ENCODE measurements around the gene RRBP1. TPM values are rescaled to one million over a fixed set of nuclear protein-coding genes. Genes with fewer than 3 reads are reported as not detected.

The RRBP1 gene
- total and polyA plus RNA-seq, 2 experiments from 2014 or later, result 193 to 242 TPM

GRCh38 chr20:17678295-17678694, 3.7 kb downstream of the RRBP1 start:
- no peaks in the 10 kb centered on the region for H3K9me2 ChIP-seq (replicated peaks; ENCODE audit: insufficient read depth)
- H4K20me1 ChIP-seq (ENCODE audit: insufficient read depth, poor library complexity, severe bottlenecking), result peaks cover 77% of the 10 kb centered on the region
- no peak for TF ChIP-seq CTCF (IDR thresholded peaks at IDR 0.05; ENCODE audit: poor library complexity)
- 71% methylated on average over 2 of the region's 2 CpGs for WGBS (ENCODE audit: low lambda C conversion rate, missing lambda C conversion rate)
- H3K4me3 ChIP-seq, result no peak overlapping the region
- H3K4me2 ChIP-seq, result peak overlapping the region; percentile 82
- H3K36me3 ChIP-seq (replicated peaks; ENCODE audit: insufficient read depth, low read depth), result no peaks in the 10 kb centered on the region
- H3K27me3 ChIP-seq, result no peaks in the 10 kb centered on the region
- H3K79me2 ChIP-seq, result peaks cover 78% of the 10 kb centered on the region
- H2AFZ ChIP-seq, result no peak overlapping the region
- DNase-seq (ENCODE audit: low spot score), result no peak
- H3K27ac ChIP-seq, result peak overlapping the region; percentile 99
- H3K4me1 ChIP-seq (ENCODE audit: insufficient read depth), result peaks cover 49% of the 10 kb centered on the region
- H3K9me3 ChIP-seq (ENCODE audit: low read depth), result no peaks in the 10 kb centered on the region

GRCh38 chr20:17676942-17677341, 5.1 kb downstream of the RRBP1 start:
- Histone ChIP-seq H3K27ac (peak overlapping the region; percentile 26), H2AFZ (no peak overlapping the region), H3K9me2 (replicated peaks; ENCODE audit: insufficient read depth) (no peaks in the 10 kb centered on the region), H4K20me1 (ENCODE audit: insufficient read depth, poor library complexity, severe bottlenecking) (peaks cover 90% of the 10 kb centered on the region), H3K27me3 (no peaks in the 10 kb centered on the region), H3K9me3 (ENCODE audit: low read depth) (no peaks in the 10 kb centered on the region), H3K4me2 (no peak overlapping the region), H3K36me3 (replicated peaks; ENCODE audit: insufficient read depth, low read depth) (no peaks in the 10 kb centered on the region), H3K4me1 (ENCODE audit: insufficient read depth) (peaks cover 43% of the 10 kb centered on the region), H3K79me2 (peaks cover 92% of the 10 kb centered on the region), H3K4me3 (no peak overlapping the region)
- 86% methylated on average over 2 of the region's 2 CpGs for WGBS (ENCODE audit: low lambda C conversion rate, missing lambda C conversion rate)
- TF ChIP-seq EZH2 (IDR thresholded peaks at IDR 0.05; ENCODE audit: borderline replicate concordance), result no peak
- TF ChIP-seq CTCF (IDR thresholded peaks at IDR 0.05; ENCODE audit: poor library complexity), result no peak
- no peak for TF ChIP-seq EZH2phosphoT487 (IDR thresholded peaks at IDR 0.05; ENCODE audit: low read depth, severe bottlenecking, unreplicated experiment)
- no peak for DNase-seq (ENCODE audit: low spot score)

- Histone ChIP-seq H4K20me1 (ENCODE audit: insufficient read depth, poor library complexity, severe bottlenecking) (peaks cover 96% of the 10 kb centered on the region), H3K79me2 (peaks cover 96% of the 10 kb centered on the region), H3K36me3 (replicated peaks; ENCODE audit: insufficient read depth, low read depth) (no peaks in the 10 kb centered on the region), H3K4me2 (no peak overlapping the region), H3K4me3 (no peak overlapping the region), H3K27ac (peak overlapping the region; percentile 26), H2AFZ (no peak overlapping the region), H3K9me2 (replicated peaks; ENCODE audit: insufficient read depth) (no peaks in the 10 kb centered on the region), H3K4me1 (ENCODE audit: insufficient read depth) (peaks cover 43% of the 10 kb centered on the region), H3K9me3 (ENCODE audit: low read depth) (no peaks in the 10 kb centered on the region), H3K27me3 (no peaks in the 10 kb centered on the region)
- WGBS (ENCODE audit: low lambda C conversion rate, missing lambda C conversion rate), result 94% methylated on average over 4 of the region's 4 CpGs
- no peak for DNase-seq (ENCODE audit: low spot score)
- TF ChIP-seq CTCF (IDR thresholded peaks at IDR 0.05; ENCODE audit: poor library complexity), result no peak
- TF ChIP-seq EZH2phosphoT487 (IDR thresholded peaks at IDR 0.05; ENCODE audit: low read depth, severe bottlenecking, unreplicated experiment), result no peak
- TF ChIP-seq EZH2 (IDR thresholded peaks at IDR 0.05; ENCODE audit: borderline replicate concordance), result no peak
Observed at GRCh38 chr20:17676378-17676759, 5.7 kb downstream of the RRBP1 start.

Data from hepatocyte (in vitro differentiated cells).